GM18498 (cell line): ENCODE data around the gene SLC16A2.
"Not testable (repeated sequence)": the region's sequence is repeated elsewhere in the genome, so short reads cannot be mapped to it uniquely, and the experiment has no call there.

Source experiments
- ATAC-seq: cut with Tn5 transposase; IDR thresholded peaks from one replicate; pipeline ENCODE4 v1.9.1; 2021; ENCODE audit warnings: mild to moderate bottlenecking, moderate library complexity; ENCODE audit not compliant: unreplicated experiment

Gene SLC16A2

GRCh38 chrX:74445099-74445498 lies 23.8 kb downstream of the SLC16A2 start:
- ATAC-seq, result no peak

GRCh38 chrX:74446876-74447275 lies 25.6 kb downstream of the SLC16A2 start:
- no peak for ATAC-seq

GRCh38 chrX:74448669-74449068 lies 27.4 kb downstream of the SLC16A2 start:
- no peak for ATAC-seq

GRCh38 chrX:74449322-74449936 lies 28.1 kb downstream of the SLC16A2 start:
- ATAC-seq, result no peak

GRCh38 chrX:74449937-74450330 lies 28.6 kb downstream of the SLC16A2 start:
- no peak for ATAC-seq

GRCh38 chrX:74450803-74451449 lies 29.6 kb downstream of the SLC16A2 start:
- no peak for ATAC-seq

- ATAC-seq, result no peak
Measured at GRCh38 chrX:74451450-74452198, 30.3 kb downstream of the SLC16A2 start.

GRCh38 chrX:74452199-74452481 lies 30.8 kb downstream of the SLC16A2 start:
- no peak for ATAC-seq

- no peak for ATAC-seq
Measured at GRCh38 chrX:74453178-74453577, 31.9 kb downstream of the SLC16A2 start.

- ATAC-seq, result not testable (repeated sequence)
Measured at GRCh38 chrX:74454233-74454632, 32.9 kb downstream of the SLC16A2 start.

GRCh38 chrX:74458736-74459135 lies 37.4 kb downstream of the SLC16A2 start:
- ATAC-seq, result no peak

GRCh38 chrX:74461384-74461783 lies 40.1 kb downstream of the SLC16A2 start:
- no peak for ATAC-seq

GRCh38 chrX:74464722-74465121 lies 43.4 kb downstream of the SLC16A2 start:
- ATAC-seq, result no peak

- ATAC-seq, result no peak
Measured at GRCh38 chrX:74465424-74465823, 44.1 kb downstream of the SLC16A2 start.

GRCh38 chrX:74467656-74468055 lies 46.4 kb downstream of the SLC16A2 start:
- no peak for ATAC-seq

GRCh38 chrX:74473116-74473515 lies 51.8 kb downstream of the SLC16A2 start:
- not testable (repeated sequence) for ATAC-seq

GRCh38 chrX:74490247-74490646 lies 69.0 kb downstream of the SLC16A2 start:
- ATAC-seq, result no peak

GRCh38 chrX:74492720-74493201 lies 71.5 kb downstream of the SLC16A2 start:
- no peak for ATAC-seq

GRCh38 chrX:74493806-74494205 lies 72.5 kb downstream of the SLC16A2 start:
- no peak for ATAC-seq

- no peak for ATAC-seq
Measured at GRCh38 chrX:74498924-74499323, 77.6 kb downstream of the SLC16A2 start.

GRCh38 chrX:74500067-74500466 lies 78.8 kb downstream of the SLC16A2 start:
- ATAC-seq, result no peak

GRCh38 chrX:74500555-74500954 lies 79.3 kb downstream of the SLC16A2 start:
- ATAC-seq, result no peak
